ENCODE results near the gene NEDD8.

DNA sequence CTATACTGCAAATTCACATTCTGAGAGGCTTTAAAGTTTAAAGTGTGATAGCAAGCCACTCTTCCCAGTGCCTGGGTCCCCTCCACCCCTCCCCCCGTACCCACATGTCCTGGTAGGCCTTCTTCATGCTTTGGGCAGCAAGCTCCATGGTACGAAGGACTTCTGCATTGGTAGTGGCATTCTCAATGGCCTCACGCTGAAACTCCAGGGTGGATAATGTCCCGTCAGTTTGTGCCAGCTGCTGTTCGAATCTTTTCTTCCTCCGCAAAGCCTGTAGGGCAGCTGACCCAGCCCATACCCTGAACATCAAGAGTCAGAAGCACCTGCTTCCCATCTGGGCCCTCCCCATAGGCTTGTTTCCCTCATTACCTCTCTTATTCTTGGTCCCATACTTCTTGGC, 20.9 kb downstream of the NEDD8 start:
- no peak for TF ChIP-seq POLR2AphosphoS5 (IDR thresholded peaks at IDR 0.05; ENCODE audit: insufficient read depth, low read depth, low read length)
- TF ChIP-seq EZH2 (IDR thresholded peaks at IDR 0.05; ENCODE audit: borderline replicate concordance, low read depth, low read length, severe bottlenecking): no peak
- TF ChIP-seq, protein P1, sequence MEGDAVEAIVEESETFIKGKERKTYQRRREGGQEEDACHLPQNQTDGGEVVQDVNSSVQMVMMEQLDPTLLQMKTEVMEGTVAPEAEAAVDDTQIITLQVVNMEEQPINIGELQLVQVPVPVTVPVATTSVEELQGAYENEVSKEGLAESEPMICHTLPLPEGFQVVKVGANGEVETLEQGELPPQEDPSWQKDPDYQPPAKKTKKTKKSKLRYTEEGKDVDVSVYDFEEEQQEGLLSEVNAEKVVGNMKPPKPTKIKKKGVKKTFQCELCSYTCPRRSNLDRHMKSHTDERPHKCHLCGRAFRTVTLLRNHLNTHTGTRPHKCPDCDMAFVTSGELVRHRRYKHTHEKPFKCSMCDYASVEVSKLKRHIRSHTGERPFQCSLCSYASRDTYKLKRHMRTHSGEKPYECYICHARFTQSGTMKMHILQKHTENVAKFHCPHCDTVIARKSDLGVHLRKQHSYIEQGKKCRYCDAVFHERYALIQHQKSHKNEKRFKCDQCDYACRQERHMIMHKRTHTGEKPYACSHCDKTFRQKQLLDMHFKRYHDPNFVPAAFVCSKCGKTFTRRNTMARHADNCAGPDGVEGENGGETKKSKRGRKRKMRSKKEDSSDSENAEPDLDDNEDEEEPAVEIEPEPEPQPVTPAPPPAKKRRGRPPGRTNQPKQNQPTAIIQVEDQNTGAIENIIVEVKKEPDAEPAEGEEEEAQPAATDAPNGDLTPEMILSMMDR (IDR thresholded peaks at IDR 0.05; ENCODE audit: extremely low read depth in 1 of 2, insufficient read depth in 1 of 2, low read depth in 1 of 2, low read length in 2 of 2): no peak

Measured in endothelial cell of umbilical vein (primary cell).